HG03558 (cell line): Measurements from ENCODE around the gene SUGP2.

Source experiments
- ATAC-seq: cut with Tn5 transposase; IDR thresholded peaks from one replicate; pipeline ENCODE4 v1.9.1; 2021; ENCODE audit warnings: moderate number of reproducible peaks; ENCODE audit not compliant: unreplicated experiment; ENCODE audit errors: extremely low read depth

Gene SUGP2

GRCh38 chr19:19033426-19034203 is at the start of gene SUGP2, which contains the start of gene ARMC6:
Gene SUGP2 (minus strand): TSS chr19:19033517. CDS start chr19:19031071, 2,446 bp downstream.
Gene ARMC6 (plus strand): TSS chr19:19033603. CDS start chr19:19034210, 607 bp downstream.
- peak; percentile 41 for ATAC-seq

- no peak for ATAC-seq
Measured at GRCh38 chr19:19081642-19082151, 48.4 kb upstream of the SUGP2 start.

- ATAC-seq: no peak
Measured at GRCh38 chr19:19079571-19079970, 46.3 kb upstream of the SUGP2 start.

- no peak for ATAC-seq
Measured at GRCh38 chr19:19078801-19079200, 45.5 kb upstream of the SUGP2 start.

GRCh38 chr19:19077103-19077502 is 43.8 kb upstream of the SUGP2 start:
- ATAC-seq: no peak

- no peak for ATAC-seq
Measured at GRCh38 chr19:19076476-19076875, 43.2 kb upstream of the SUGP2 start.

- no peak for ATAC-seq
Measured at GRCh38 chr19:19075126-19075525, 41.8 kb upstream of the SUGP2 start.

GRCh38 chr19:19074196-19074882 is 41.0 kb upstream of the SUGP2 start:
- ATAC-seq: no peak

- no peak for ATAC-seq
Measured at GRCh38 chr19:19071897-19072296, 38.6 kb upstream of the SUGP2 start.

- no peak for ATAC-seq
Measured at GRCh38 chr19:19068659-19069654, 35.6 kb upstream of the SUGP2 start.

GRCh38 chr19:19067276-19068072 is 34.2 kb upstream of the SUGP2 start:
- no peak for ATAC-seq

GRCh38 chr19:19064811-19065745 is 31.8 kb upstream of the SUGP2 start:
- ATAC-seq: no peak

- no peak for ATAC-seq
Measured at GRCh38 chr19:19064098-19064722, 30.9 kb upstream of the SUGP2 start.

GRCh38 chr19:19063183-19064097 is 30.1 kb upstream of the SUGP2 start, which contains the start of gene SLC25A42:
Gene SLC25A42 (plus strand): TSS chr19:19063994. CDS start chr19:19096125, 32,131 bp downstream.
- peak; percentile 87 for ATAC-seq

- no peak for ATAC-seq
Measured at GRCh38 chr19:19062454-19063182, 29.3 kb upstream of the SUGP2 start.

- no peak for ATAC-seq
Measured at GRCh38 chr19:19061506-19061905, 28.2 kb upstream of the SUGP2 start.
